Occipital lobe (tissue), 2 donors: ENCODE data around the gene CD276. TPM values are rescaled to one million over a fixed set of nuclear protein-coding genes. Genes with fewer than 3 reads are reported as not detected.
"Not testable (repeated sequence)": the region's sequence is repeated elsewhere in the genome, so short reads cannot be mapped to it uniquely, and the experiment has no call there.

Experiments
- DNase-seq: peaks from one replicate; lab custom pipeline; 2025; lab: John Stamatoyannopoulos, UW
- total RNA-seq: library from RNA; depleted of rRNA; stranded (reverse); fragments of >200 nt; gene quantifications from one replicate; pipeline ENCODE4 v1.2.3, GENCODE V29; 2014

The CD276 gene
- total RNA-seq, 1 donor from 2014 or later, result 24.5 TPM

- DNase-seq, result no peak
These were observed 635 bp downstream of the CD276 start for GRCh38 chr15:73684581-73685455.

DNA sequence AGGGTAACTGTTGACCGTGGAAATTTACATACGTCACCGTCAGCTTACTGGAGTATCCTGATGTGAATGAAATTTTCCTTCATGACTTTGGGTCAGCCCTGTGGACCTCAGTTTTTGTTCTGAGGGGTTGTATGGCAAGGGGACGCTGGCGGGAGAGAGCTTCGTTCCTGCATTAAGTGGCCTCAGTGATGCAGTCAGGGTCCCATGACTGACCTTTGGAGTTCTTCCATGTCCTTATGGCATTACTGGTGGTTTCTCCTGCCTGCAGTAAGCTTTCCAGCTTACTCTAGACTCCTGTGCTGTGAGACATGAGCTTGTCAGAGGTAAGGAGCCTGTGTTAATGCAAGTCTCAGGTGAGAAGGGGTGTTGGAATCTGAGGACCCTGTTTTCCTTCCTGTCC is 1.8 kb downstream of the CD276 start:
- DNase-seq, result no peak

DNA sequence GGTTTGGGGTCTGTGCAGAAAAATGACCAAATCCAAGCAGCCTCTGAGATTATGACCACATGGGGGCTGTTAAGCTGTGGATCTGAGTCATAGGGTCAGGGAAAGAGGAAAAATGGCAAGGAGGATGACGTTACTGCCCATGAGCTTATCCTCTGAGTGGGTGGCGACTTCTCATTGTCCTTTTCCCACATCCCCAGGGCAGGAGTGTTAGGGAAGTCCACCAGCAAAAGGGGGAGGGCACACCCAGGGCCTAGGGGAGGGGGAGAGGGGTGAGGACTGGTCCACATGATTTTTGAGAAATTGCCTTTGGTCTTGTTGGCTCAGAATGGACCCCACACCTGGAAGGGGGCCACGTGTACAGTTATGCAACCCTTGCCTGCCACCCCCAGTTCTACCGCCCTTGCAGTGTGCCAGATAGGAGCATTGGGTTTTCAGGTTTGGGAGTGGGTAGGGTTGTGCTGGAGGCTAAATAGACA is 2.6 kb downstream of the CD276 start:
- no peak for DNase-seq

- no peak for DNase-seq
These were observed 3.2 kb downstream of the CD276 start for GRCh38 chr15:73687351-73687750.

DNA sequence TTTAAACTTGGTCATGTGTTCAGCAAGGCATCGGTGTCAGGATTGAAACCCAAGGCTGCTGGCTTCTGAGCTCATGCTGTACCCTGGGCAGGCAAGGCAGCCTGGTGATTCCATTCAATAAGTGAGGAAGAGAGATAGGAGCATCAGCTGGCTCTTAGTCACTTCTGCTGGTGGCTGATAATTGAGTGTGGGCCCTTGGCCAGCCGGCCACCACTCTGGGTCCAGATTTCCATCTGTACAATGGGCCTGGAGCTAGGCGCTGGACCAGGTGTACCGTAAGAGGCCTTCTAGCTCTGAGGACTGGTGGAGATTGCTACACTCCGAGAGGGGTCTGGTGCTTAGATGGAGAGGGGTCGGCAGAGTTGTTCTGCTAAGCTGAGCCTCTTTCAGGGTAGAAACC is 4.3 kb downstream of the CD276 start:
- no peak for DNase-seq

GRCh38 chr15:73691396-73691795 is 7.2 kb downstream of the CD276 start:
- DNase-seq, result no peak

DNA sequence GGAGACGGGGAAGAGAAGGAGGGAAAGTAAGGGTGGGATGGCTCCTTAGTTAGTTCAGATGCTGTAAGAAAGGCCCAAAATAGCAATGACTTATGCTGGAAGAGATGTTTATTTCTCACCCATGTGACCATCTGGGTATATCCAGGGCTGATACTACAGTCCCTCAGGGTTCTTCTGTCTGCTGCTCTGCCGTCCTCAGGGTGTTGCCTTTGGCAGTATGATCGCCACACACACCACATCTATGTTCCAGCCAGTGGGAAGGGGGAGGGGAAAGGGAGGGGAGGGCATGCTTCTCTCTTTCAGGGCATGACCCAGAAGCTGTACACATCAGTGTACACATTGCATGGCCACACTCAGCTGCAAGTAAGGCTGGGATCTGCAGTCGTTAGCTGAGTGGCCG is 10.2 kb downstream of the CD276 start:
- no peak for DNase-seq

DNA sequence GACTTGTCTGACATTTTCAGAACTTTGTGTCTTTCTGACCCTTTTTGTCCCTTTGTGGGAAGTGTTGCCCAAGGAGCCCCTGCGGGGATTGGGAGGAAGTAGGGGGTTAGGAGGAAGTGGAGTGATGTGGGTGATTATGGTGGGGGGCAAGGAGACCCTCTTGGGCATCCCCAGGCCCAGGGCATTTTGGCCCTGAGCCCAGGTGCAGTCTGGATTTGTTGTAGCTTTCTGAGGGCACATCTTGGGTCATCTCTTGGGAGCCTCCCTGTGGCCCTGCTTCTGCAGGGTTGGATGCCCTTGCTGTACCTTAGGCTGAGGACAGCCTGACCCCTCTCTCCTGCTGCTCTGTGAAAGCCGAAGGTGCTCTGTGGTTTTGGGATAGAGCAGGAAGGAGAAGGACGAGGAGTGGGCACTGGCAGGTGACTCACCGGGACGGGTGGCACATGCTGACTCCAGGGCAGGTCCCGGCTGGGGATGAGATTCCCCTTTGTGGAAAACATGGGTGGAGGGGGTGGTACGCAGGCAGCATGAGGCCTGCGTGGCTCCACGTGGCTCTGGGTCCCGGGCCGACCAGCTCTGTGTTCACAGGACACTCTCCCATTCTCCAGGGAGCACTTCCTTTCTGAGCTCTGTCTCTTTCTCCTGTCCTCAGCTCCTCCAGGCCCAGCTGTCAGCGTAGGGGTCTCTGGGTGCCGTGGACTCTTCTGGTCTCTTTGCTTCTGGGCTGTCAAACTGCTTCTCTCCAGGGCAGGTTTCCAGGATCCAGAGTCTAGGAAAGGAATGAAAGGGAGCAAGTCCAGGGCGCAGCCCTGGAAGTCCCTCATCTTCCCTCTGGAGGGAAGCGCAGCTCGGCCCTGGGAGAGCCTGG is 11.8 kb downstream of the CD276 start:
- DNase-seq, result no peak

GRCh38 chr15:73696641-73697001 is 12.4 kb downstream of the CD276 start:
- no peak for DNase-seq

DNA sequence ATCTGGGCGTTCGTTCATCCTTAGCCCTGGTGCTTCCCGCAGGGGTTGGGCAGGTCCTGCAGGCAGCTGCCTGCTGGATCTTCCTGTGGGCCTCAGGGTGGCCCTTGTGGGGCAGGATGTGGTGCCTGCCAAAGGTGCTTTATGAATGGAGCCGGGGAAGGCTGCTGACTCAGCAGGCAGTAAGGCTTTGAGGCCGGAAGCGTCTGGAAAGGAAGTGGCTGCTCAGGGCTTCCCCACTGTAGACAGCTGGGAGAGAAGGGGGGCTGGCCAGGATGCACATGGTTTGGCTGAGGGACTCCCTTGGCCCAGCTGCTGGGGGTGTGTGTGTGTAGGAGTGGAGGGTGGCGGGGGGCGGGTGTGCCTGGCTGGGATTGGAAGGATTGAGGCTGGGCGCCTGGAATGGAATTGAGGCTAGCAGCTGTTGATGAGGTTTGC is 12.9 kb downstream of the CD276 start:
- DNase-seq, result peak; percentile 65

- no peak for DNase-seq
These were observed 15.3 kb downstream of the CD276 start for GRCh38 chr15:73699249-73700040.

DNA sequence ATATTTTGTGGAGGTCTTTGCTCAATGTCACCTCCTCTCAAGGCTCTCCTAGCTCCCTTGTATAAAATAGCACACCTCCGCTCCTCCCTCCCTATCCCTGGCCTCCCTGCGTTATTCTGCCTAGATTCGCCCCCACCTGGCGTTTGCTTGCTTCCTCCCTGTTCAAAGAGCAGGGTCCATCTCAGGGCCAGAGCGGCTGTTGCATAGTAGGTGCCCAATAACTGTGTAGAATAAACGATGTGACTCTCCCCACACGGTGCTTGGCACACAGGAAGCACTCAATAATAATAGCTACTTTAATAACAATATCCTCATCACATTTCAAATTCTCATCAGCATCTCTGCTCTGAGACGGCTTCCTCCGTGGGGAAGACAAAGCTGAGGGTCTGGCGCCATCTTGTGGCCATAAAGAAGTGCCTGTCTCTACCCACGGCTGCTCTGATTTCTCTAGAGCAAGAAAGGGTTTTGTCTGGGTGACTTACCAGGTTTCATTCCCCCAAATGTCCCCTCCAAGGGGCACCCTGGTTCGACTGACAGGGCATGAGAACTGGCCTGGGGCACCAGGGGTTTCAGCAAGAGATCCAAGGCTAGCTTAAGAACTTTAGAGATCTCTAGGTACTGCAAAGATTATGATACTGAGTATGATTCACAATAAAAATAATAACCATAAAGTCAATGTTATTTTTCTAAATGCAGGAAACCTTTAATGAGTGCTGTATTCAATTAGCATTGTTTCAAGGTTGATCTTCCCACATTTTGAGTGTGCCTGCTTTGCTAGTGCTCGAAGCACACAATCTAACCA is 16.1 kb downstream of the CD276 start:
- DNase-seq, result peak; percentile 50

DNA sequence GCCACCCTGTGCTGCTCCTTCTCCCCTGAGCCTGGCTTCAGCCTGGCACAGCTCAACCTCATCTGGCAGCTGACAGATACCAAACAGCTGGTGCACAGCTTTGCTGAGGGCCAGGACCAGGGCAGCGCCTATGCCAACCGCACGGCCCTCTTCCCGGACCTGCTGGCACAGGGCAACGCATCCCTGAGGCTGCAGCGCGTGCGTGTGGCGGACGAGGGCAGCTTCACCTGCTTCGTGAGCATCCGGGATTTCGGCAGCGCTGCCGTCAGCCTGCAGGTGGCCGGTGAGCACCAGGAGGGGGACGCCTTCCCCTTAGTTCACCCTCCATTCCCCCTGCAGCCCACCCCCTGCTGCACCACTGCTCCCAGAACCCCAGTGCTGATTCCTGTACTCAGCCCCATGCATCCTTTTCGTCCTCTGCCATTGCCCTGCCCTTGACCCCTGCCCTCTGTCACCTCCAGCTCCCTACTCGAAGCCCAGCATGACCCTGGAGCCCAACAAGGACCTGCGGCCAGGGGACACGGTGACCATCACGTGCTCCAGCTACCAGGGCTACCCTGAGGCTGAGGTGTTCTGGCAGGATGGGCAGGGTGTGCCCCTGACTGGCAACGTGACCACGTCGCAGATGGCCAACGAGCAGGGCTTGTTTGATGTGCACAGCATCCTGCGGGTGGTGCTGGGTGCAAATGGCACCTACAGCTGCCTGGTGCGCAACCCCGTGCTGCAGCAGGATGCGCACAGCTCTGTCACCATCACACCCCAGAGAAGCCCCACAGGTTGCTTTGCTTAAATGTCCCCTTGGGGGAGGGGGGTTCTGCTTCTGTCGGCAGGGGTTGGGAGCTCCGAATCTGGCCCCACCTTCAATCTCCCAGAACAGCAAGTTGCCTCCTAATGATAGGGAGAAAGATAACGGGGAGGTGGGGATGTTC is 18.4 kb downstream of the CD276 start:
- DNase-seq, result not testable (repeated sequence)

DNA sequence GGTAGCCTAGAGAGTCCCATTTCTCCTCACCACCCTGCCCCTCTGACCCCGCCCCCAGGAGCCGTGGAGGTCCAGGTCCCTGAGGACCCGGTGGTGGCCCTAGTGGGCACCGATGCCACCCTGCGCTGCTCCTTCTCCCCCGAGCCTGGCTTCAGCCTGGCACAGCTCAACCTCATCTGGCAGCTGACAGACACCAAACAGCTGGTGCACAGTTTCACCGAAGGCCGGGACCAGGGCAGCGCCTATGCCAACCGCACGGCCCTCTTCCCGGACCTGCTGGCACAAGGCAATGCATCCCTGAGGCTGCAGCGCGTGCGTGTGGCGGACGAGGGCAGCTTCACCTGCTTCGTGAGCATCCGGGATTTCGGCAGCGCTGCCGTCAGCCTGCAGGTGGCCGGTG is 19.4 kb downstream of the CD276 start:
- not testable (repeated sequence) for DNase-seq

DNA sequence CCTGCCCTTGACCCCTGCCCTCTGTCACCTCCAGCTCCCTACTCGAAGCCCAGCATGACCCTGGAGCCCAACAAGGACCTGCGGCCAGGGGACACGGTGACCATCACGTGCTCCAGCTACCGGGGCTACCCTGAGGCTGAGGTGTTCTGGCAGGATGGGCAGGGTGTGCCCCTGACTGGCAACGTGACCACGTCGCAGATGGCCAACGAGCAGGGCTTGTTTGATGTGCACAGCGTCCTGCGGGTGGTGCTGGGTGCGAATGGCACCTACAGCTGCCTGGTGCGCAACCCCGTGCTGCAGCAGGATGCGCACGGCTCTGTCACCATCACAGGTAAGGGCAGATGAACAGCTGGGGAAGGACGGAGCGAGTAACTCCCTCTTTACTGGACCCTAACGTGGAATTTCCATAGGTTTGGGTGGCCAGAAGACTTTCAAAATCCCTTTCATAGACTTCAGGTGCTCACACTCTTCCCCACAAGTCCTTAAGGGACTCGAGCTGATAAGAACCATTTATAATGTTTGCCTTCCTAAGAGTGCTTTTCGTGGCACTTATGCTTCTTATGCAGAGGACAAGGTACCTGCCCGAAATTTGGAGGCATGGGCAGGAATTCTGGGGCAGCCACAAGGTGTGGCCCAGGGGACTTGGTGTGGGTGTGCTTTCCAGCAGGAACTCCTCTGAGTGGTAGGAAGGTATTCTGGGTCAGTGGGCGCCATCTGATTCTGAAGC is 20.1 kb downstream of the CD276 start:
- not testable (repeated sequence) for DNase-seq

GRCh38 chr15:73704869-73705645 is 20.9 kb downstream of the CD276 start:
- peak; percentile 47 for DNase-seq

DNA sequence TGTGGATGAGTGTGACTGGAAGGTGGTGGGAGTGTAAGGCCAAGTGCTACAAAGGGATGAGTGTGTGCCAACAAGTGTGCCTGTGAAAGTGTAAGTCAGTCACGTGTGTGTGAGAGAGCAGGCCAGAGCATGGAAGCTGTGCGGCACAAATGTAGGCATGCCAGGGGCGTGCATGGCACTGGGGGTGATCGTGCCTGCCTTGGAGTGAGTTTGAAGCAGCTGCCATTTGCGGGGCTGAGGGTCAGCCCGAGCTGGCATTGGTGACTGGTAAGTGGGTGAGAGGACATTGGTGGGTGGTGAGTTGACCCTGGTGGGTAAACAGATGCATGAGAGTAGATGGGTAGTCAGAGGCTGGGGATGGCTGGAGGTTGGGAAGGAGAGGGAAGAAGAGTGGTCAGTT is 24.5 kb downstream of the CD276 start:
- no peak for DNase-seq

- no peak for DNase-seq
These were observed 25.1 kb downstream of the CD276 start for GRCh38 chr15:73709241-73709640.
